ENCODE results near the gene HRH3.

GRCh38 chr20:62217913-62218773 lies 1.9 kb downstream of the HRH3 start:
- no peak for TF ChIP-seq CTCF (IDR thresholded peaks at IDR 0.05)
- no peak for TF ChIP-seq EZH2 (IDR thresholded peaks at IDR 0.05)
- TF ChIP-seq EZH2phosphoT487 (IDR thresholded peaks at IDR 0.05), result no peak
